G401.6 (cell line): ENCODE results near the gene VASP.

ENCODE experiments used
- FAIRE-seq: peaks from 2 replicates; lab custom pipeline; 2012; peaks lifted over from hg19 to GRCh38; lab: Jason Lieb, UNC

Gene VASP

DNA sequence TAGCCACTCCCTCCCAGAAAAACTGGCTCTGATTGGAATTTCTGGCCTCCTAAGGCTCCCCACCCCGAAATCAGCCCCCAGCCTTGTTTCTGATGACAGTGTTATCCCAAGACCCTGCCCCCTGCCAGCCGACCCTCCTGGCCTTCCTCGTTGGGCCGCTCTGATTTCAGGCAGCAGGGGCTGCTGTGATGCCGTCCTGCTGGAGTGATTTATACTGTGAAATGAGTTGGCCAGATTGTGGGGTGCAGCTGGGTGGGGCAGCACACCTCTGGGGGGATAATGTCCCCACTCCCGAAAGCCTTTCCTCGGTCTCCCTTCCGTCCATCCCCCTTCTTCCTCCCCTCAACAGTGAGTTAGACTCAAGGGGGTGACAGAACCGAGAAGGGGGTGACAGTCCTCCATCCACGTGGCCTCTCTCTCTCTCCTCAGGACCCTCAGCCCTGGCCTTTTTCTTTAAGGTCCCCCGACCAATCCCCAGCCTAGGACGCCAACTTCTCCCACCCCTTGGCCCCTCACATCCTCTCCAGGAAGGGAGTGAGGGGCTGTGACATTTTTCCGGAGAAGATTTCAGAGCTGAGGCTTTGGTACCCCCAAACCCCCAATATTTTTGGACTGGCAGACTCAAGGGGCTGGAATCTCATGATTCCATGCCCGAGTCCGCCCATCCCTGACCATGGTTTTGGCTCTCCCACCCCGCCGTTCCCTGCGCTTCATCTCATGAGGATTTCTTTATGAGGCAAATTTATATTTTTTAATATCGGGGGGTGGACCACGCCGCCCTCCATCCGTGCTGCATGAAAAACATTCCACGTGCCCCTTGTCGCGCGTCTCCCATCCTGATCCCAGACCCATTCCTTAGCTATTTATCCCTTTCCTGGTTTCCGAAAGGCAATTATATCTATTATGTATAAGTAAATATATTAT, 33.3 kb upstream of the VASP start:
- FAIRE-seq: no peak

DNA sequence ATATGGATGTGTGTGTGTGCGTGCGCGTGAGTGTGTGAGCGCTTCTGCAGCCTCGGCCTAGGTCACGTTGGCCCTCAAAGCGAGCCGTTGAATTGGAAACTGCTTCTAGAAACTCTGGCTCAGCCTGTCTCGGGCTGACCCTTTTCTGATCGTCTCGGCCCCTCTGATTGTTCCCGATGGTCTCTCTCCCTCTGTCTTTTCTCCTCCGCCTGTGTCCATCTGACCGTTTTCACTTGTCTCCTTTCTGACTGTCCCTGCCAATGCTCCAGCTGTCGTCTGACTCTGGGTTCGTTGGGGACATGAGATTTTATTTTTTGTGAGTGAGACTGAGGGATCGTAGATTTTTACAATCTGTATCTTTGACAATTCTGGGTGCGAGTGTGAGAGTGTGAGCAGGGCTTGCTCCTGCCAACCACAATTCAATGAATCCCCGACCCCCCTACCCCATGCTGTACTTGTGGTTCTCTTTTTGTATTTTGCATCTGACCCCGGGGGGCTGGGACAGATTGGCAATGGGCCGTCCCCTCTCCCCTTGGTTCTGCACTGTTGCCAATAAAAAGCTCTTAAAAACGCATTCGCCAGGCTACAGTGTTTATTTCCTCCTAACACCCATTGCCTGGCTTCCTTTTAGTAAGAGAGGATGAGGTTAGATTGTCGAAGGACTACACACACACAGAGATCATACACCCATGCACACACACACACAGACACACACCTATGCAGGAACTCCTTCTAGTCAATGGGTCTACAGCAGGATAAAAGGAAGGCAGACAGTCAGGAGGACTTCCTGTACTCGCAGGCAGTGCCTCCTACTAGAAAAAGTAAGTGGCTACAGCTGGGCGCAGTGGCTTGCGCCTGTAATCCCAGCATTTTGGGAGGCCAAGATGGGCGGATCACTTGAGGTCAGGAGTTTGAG, 32.4 kb upstream of the VASP start:
- no peak for FAIRE-seq

DNA sequence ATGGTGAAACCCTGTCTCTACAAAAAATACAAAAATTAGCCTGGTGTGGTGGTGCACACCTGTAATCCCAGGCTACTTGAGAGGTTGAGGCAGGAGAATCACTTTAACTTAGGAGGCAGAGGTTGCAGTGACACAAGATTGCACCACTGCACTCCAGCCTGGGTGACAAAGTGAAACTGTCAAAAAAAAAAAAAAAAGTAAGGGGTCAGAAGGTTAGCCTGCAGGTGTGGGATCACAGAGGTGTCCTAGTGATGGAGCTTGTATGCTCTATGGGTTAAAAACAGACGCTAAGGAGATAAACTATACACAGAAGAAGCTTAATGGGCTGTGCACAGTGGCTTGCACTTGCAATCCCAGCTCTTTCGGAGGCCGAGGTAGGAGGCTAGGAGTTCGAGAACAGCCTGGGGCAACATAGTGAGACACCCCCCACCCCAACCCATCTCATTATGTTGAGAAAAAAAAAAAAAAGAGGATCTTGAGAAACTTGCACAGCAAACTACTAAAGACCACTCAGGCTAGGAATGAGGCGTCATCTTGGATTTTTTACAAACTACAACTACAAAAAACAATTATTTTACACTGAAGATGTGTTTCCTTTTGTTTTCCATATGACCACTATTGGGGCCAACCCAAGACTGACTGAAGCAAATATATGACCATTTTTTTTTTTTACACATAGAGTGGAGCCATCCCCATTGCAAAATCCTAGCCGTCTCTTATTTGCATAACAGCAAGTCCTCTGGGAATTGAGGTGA, 31.6 kb upstream of the VASP start:
- no peak for FAIRE-seq

DNA sequence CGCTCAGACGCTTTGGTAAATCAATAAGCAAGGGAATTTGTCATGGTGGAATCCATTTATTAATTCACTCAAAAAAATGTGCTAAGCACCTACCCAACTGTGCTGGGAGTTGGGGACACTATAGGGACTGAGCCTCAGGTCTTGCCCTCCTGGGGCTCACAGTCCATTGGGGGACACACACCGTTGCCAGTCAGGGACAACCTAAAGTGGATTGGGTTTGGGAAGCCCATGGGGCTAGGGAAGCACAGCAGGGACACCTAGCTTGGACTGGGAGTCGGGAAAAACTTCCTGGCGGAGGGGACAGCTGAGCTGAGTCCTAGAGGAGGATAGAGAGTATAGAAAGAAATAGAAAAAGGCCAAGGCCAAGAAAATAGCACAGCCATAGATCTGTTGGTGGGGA, 31.0 kb upstream of the VASP start:
- FAIRE-seq: no peak

DNA sequence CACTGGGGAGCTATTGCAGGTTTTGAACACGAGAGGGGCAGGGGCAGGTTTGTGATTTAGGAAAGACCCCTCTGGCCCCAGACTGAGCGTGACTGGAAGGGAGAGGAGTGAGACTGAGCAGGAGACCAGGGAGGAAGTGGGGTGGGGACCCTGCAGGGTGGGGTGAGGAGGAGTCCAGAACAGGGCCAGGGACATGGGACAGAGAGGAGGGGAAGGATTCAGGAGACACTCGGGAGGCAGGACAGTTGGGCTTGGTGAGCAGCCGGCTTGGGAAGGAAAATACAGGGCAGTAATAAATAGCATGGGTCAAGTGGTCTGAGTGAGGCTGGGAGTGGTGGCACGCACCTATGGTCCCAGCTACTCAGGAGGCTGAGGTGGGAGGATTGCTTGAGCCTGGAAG, 30.1 kb upstream of the VASP start:
- no peak for FAIRE-seq

DNA sequence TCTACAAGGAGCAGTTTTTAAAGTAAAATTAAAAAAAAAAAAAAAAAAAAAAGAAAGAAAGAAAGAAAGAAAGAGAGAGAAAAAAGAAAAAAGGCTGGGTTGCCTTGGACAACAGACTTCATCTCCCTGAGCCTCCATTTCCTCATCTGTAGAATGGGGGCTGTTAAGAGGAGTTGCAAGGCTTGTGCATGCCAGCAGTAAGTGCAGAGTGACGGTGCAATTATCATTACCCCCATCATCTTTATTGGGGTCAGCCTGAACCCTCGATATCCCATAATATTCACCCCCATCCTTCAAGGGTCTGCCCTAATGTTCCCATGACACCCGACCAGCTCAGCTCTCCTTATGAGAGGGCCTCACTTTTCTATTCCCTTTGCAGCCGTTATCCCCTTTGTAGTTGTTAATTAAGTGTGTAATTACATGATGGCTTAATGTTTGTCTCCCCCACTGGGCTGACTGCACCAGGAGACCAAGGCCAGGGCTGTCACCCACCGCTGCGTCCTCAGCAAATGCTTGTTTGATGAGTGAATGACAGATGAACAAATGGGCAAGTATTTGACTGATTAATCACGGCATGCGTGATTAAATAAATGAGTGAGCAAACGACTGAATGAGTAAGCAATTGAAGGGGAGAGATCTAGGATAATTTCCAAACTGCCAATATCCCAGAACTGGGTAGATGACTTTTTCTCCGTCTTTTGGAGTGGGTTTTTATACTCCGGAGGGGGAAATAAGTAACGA, 29.4 kb upstream of the VASP start:
- no peak for FAIRE-seq

DNA sequence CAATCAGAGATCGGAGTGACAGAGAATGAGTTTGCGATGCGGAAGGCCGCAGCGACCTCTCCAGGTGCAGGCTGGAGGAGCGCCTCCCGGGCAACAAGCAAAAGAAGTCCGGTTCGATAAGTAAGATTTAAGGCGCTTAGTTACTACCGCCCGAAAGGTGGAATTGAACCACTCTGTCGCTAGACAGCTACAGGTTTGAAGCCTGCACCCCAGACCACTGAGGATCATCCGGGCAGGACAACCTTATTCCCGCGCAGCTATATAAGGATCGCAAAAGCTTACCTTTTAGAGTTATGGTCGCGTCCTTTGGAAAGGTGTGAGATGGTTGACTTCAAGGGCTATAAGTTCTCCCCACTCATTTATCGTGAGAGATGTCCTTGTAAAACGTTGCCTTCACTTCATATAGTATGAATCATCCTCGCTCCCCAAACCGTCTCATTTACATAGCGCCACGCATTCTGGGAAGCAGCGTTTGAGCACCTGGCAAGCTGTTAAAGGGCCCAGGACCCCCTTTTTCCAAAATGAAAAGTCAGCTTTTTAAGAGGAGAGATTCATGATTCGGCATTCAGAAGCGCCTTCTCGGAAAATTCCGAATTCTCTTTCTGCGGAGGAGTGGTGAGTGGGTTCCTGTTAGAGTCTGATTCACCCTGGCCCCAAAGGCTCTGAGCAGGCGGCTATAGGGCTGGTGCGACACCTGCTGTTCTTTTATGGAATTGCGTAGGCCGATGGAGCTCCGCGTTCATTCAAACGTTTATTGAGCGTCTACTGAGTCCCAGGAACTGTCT, 28.6 kb upstream of the VASP start:
- peak; percentile 95 for FAIRE-seq

DNA sequence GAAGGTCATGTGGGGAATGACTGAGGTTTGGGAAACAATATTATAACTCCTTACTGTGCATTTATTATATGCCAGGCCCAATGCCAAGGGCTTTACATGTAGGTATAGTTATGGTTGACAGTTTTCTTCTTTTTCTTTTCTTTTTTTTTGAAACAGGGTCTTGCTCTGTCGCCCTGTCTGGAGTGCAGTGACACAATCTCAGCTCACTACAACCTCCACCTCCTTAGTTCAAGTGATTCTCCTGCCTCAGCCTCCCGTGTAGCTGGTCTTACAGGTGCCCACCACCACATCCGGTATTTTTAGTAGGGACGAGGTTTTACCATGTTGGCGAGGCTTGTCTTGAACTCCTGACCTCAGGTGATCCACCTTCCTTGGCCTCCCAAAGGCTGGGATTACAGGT, 24.2 kb upstream of the VASP start:
- no peak for FAIRE-seq

DNA sequence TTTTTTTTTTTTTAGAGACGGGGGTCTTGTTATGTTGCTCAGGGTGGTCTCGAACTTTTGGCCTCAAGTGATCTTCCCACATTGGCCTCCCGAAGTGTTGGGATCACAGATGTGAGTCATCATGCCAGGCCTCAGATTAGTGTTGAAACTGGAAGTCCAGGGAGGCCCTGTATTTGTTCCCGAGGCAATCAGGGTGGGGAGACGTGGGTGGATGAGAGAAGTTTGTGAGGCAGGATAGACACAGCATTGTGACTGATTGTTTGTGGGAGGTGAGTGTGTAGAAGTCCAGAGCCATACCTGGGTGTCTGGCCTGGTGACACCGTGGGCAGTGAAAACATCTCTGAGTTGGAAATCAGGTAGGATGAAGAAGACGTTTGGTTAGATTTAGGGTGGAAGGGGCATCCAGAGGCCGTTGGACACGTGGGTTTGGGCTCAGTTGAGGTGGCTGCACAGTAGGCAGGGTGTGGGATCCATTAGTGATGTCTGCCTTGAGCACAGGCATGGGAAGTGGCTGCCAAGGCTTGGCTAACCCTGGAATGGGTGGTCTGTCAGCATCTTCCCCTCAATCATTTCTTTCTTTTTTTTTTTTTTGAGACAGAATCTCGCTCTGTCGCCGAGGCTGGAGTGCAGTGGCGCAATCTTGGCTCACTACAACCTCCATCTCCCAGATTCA, 22.9 kb upstream of the VASP start:
- no peak for FAIRE-seq

DNA sequence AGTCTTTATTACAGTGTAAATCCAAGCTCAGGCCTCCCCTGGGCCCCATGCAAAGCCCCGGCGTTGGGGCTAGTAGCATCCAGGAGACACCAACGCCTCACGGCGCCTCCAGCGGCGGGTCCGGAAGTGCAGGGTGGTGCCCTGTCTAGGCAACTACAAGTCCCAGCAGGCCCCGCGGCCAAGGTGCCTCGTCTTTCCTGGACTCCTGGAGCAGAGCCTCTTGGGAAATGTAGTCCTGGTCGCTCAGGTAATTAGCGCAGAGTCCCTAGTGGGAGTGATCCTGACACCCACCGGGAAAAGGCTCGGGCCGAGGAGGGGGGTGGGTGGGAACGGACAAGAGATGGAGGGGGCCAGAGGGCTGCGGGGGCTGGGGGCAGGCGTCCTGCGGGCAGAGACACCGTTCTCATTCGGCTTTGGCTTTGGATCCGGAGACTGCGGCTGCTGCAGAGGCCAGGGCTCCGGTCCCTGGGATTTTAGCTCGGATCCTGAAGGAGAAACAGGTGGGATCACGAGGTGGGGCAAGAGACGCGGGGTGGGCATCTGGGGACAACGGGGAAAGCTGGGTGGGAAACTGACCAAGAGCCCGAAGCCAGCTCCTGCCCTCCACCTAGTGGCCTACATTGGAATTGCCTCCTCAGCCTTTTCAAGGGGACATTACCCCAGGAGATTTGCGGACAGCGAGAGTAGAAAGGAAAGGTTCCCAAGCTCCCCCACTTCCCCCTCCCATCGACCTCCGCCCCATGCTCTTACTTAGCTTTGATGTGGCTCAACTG, 21.8 kb upstream of the VASP start:
- peak; percentile 90 for FAIRE-seq

DNA sequence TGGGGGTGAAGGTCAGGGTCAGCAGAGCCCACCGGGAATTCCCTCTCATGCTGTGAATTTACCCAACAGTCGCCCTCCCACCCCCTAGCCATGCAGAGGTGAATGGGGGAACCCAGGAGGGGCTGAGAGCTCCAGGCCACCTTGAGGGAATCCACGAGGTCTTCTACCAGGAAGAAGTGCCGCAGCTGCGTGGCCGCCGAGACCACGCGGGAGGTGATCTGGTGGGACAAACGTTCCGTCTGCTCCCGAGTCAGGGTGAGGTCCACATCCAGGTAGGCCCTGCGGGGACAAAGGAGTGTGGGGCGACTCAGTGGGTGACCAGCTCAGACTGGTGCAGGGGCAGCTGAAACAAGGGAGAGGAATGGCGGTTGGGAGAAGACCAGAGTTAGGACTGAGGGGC, 18.6 kb upstream of the VASP start:
- no peak for FAIRE-seq

DNA sequence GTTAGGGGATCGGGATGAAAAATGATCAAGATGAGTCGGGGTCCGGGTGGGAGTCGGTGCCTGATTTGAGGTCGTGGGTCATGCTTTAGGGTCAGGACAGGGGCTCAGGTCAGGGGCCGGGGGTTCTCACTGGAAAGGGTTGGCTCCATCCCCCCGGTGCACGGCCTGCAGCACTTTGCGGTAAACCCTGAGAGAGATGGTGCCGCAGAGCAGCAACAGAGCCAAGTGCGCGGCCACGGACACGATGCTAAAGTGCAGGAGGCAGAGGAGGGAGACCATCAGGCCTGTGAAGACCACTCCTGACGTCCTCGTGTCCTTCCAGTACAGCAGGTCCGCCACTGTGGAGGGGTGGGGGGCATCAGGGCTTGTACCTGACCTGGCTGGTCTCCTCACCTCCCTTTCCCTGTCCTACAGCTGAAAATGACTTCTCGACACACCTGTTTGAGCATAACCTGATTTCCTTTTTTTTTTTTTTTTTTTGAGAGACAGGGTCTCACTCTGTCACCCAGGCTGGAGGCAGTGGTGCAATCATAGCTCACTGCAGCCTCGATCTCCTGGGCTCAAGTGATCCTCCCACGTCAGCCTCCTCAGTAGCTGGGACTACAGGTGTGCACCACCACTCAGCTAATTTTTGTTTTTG, 17.9 kb upstream of the VASP start:
- no peak for FAIRE-seq

DNA sequence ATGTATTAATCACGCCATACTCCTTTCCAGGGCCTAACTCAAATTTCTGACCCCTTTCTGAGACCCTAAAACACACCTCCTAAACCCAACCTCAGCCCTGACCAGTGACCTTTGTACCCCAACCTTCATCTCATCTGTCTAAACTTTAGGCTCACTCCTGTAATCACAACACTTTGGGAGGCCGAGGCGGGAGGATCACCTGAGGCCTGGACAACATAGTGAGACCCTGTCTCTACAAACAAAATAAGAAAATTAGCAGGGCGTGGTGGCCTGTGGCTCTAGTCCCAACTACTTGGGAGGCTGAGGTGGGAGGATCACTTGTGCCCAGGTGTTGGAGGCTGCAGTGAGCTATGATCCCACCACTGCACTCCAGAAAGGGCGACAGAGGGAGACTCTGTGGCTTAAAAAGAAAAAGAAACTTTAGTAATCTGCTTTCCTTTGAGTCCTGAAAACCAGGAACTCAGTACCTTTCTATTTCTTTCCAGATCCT, 15.1 kb upstream of the VASP start:
- no peak for FAIRE-seq

DNA sequence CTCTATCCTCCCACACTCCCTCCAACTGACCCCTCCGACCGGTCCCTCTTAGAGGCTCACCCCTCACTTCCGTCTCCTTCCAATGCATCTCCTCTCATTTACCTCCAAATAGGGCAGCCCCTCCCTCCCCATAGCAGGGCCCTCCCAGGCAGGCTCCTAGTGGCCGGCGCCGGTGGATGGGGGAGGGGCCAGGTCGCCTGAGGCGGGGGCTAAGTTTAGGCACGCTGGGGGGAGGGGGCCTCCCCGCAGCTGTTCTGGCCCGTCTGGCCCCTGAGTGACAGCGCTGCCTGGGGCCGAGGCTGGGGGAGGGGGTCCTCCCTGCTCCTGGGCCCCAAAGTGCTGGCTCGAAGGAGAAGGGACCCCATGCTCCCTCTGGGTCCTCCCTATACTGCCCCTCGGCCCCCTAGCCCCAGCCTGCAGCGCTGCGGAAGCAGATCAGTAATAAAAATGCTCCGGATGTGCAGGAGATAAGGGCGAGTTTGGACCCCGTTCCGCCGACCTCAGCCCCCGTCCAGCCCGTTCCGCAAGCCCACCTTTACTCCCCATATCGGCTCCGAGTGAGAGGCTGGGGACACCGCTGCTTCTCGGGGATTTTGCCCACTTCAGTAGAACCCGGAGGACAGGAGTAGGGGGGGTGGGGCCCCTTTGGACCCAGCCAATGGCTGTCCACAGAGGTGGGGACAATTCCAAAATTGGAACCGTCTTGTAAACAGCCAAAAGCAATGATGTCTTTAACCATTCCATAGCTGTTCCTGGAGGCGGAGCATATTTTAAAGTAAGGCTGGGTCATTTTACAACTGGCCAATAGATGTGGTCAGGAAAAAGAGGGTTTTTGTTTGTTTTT, 14.4 kb upstream of the VASP start:
- peak; percentile 99 for FAIRE-seq

DNA sequence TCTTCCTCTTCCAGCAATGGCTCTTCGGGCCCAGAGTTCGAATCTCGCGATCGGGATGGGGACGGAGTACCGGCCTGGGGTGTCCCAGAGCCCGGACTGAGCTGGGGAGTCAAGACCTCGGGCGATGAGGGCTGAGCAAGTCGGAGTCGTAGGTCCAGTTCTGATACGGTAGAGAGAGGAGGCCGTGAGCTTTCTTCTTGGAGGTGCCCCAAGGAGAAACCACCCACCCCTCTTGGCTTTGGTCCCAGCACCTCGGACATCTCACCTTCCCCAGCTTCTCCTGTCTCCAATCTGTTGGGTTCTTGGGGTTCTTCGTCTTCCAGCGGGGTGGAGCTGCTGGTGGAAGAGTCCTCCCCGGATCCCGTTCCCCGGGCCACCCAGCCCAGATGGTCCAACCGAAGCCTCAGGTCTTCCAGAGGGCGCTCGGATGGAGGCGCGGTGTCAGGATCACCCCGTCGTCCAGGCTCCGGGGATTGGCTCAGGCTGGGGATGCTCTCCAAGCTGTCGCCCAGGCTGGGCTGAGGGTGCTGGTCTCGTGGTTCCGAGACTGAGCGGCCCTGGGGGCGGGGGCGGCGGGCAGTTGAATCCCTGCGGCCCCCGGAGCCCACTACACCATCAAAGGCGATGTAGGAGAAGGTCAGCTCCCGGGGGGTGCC, 12.9 kb upstream of the VASP start:
- FAIRE-seq: no peak

DNA sequence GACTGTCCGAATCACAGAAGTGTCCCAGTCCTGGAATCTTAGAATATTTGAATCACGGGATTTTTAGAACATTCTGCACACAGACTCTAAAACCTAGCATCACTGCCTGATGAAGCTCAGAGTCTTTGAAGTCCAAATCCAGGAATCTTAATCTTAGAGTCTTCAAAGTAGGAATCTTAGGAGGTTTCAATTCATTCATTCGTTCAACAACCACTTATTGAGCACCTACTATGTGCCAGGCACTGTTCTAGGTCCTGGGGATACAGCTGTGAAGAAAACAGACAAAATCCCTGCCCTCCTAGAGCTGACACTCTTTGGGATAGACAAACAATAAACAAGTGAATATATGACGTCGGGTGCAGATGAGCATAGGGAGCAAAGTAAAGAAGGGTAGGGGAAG, 12.1 kb upstream of the VASP start:
- no peak for FAIRE-seq

DNA sequence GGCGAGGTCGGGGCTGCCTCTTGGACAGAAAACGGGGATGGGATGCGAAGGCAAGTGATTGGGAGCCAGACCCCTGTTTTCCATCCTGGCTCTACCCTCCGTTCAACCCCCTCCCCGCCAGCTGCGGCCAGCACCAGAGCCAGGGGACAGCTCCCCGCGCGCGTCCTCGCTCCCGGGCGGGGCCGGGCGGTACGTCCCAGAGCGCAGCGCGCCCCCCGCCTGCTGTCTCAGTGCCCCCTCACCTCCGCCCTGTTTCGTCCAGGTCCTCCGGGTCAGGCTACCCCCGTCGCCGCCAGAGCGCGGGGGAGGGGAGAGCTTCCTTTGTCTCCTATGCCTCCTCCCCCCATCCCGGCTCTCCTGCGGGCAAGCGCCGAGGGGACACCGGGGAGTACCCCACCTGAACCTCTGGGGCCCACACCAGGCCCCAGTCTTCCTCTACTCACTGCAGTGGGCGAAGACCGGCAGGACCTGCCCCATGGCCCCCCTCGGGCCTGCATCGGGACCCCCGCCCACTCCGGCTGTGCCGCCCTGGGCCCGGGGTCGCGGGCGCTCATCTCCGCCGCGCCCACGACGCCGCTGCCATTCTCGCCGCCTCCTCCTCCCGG, 10.8 kb upstream of the VASP start:
- no peak for FAIRE-seq
